Erythroblast (primary cell): ENCODE measurements around the gene TARDBP.
"Not testable (repeated sequence)": the region's sequence is repeated elsewhere in the genome, so short reads cannot be mapped to it uniquely, and the experiment has no call there.

ENCODE experiments used
- DNase-seq, 2 experiments: peaks; one replicate each; lab custom pipeline; 2025; lab: John Stamatoyannopoulos, UW
- GATA1 ChIP-seq: IDR thresholded peaks from 2 replicates; pipeline ENCODE4 v1.6.1; 2011; ENCODE audit warnings: low read depth, mild to moderate bottlenecking, control low read depth, low read length, moderate library complexity
- POLR2A ChIP-seq: IDR thresholded peaks from 2 replicates; pipeline ENCODE4 v1.6.1; 2011; ENCODE audit warnings: mild to moderate bottlenecking, low read length

The TARDBP gene

GRCh38 chr1:10980841-10981727 lies 31.4 kb upstream of the TARDBP start:
- DNase-seq: no peak
- TF ChIP-seq GATA1 (no peak), POLR2A (no peak)

GRCh38 chr1:10986525-10986890 lies 25.9 kb upstream of the TARDBP start:
- DNase-seq: no peak
- TF ChIP-seq POLR2A (no peak), GATA1 (no peak)

GRCh38 chr1:10987840-10988417 lies 24.5 kb upstream of the TARDBP start:
- no peak for DNase-seq
- TF ChIP-seq GATA1 (no peak), POLR2A (no peak)

DNA sequence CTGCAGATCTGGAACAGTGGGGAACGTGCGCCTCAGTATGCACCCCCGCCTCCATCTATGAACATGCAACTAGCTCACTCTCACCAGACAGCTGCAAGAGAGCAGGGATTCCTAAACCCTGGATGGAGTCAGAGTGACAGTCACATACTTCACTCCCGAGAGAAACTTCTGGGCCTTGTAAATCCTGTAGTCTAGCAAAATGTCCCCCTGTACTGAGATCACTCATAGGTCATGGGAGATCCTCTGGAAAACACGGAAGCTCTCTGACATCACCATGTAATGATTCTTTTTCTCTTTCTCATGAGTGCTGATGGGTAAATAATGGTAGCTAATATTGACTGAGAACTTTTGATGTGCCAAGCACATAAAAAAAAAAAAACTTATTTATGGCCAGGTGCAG lies 23.4 kb upstream of the TARDBP start:
- TF ChIP-seq POLR2A (no peak), GATA1 (no peak)
- no peak for DNase-seq

DNA sequence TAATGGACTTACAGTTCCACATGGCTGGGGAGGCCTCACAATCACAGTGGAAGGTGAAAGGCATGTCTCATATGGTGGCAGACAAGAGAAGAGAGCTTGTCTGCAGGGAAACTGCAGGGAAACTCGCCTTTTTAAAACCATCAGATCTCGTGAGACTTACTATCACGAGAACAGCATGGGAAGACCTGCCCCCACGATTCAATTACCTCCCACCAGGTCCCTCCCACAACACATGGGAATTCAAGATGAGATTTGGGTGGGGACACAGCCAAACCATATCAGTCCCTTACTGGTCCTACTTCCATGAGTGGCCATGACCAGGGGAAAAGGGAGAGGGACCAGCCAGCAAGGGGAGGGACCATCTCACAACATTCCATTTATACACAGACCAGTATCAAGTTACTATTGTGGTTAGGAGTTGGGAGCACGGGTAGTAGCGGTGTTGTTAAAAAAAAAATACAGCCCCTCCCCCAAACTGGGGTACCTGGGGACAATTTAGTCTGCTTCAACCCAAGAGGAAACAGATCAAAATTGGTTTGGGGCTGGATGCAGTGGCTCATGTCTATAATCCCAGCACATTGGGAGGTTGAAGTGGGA lies 22.4 kb upstream of the TARDBP start:
- DNase-seq: not testable (repeated sequence)

DNA sequence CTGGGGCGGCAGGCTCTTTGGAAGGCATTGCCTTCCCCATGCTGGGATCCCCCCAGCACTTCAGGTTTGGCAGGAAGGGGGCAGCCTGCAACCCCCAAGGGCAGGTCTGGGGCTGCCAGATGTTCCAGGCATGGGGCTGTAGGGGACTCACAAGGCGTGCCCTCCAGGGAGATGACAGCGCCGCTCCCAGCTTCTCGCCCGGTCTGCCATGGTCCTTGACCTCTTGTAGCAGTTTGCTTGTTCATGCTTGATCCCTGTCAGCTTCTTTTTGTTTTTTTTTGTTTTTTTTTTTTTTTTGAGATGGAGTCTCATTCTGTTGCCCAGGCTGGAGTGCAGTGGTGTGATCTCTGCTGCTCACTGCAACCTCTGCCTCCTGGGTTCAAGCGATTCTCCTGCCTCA lies 21.6 kb upstream of the TARDBP start:
- no peak for DNase-seq
- no peak for TF ChIP-seq POLR2A
- no peak for TF ChIP-seq GATA1

GRCh38 chr1:10992004-10992403 lies 20.4 kb upstream of the TARDBP start:
- not testable (repeated sequence) for DNase-seq

GRCh38 chr1:10992864-10993263 lies 19.6 kb upstream of the TARDBP start:
- TF ChIP-seq POLR2A (no peak), GATA1 (no peak)
- DNase-seq: no peak

- no peak for DNase-seq
- no peak for TF ChIP-seq GATA1
- TF ChIP-seq POLR2A: no peak
These were observed 16.4 kb upstream of the TARDBP start for GRCh38 chr1:10996100-10996499.

GRCh38 chr1:11000526-11000925 lies 11.9 kb upstream of the TARDBP start:
- no peak for DNase-seq
- no peak for TF ChIP-seq POLR2A
- TF ChIP-seq GATA1: no peak

- TF ChIP-seq GATA1: no peak
- TF ChIP-seq POLR2A: no peak
- DNase-seq: no peak
These were observed 692 bp downstream of the TARDBP start for GRCh38 chr1:11013160-11013531.

DNA sequence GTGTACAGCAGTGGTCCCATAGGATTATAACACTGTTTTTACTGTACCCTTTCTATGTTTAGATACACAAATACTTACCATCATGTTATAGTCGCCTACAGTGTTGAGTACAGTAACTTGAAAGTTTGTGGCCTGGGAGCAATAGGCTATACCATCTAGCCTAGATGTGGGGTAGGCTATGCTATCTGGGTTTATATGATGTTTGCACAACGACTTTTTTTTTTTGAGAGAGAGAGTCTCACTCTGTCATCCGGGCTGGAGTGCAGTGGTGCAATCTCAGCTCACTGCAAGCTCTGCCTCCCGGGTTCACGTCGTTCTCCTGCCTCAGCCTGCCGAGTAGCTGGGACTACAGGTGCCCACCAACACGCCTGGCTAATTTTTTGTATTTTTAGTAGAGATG lies 6.9 kb downstream of the TARDBP start:
- DNase-seq: not testable (repeated sequence)

GRCh38 chr1:11019971-11020370 lies 7.5 kb downstream of the TARDBP start:
- TF ChIP-seq POLR2A (no peak), GATA1 (no peak)
- DNase-seq: no peak

GRCh38 chr1:11023201-11023600 lies 10.7 kb downstream of the TARDBP start:
- DNase-seq: no peak
- TF ChIP-seq POLR2A: no peak
- no peak for TF ChIP-seq GATA1

GRCh38 chr1:11024154-11024873 lies 11.9 kb downstream of the TARDBP start:
- TF ChIP-seq POLR2A (no peak), GATA1 (no peak)

More at GRCh38 chr1:11024154-11024873, 11.9 kb downstream of the TARDBP start:
- no peak for DNase-seq
